ENCODE data around the gene ADARB2.
"Not testable (repeated sequence)": the region's sequence is repeated elsewhere in the genome, so short reads cannot be mapped to it uniquely, and the experiment has no call there.

ADARB2 gene

DNA sequence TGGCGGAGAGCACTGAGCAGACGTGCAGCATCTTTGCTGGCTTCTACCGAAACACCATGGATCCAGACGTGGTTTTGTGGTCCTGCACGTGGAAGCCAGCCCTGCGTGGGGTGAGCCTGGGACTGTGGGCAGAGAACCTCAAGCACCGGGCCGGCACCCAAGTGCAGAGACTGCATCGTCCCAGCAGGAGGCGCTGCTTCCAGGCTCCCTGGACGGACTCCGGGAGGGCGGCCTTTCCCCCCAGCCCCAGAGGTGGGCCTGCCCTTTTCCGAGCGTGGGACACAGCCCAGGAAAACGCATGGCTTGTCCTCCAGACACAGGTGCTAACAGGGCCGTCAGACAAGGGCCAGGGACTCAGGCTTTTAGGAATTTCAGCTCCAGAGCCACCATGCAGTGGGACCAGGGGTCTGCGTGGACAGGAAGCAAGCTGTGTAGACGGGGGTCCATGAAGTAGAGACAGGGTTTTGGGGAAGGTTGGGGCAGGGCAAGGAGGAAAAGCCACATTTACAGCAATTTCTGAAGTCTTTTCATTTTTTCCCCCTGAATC lies 377.2 kb downstream of the ADARB2 start:
- DNase-seq: no peak

GRCh38 chr10:1359626-1359955 lies 377.7 kb downstream of the ADARB2 start:
- DNase-seq: no peak

DNA sequence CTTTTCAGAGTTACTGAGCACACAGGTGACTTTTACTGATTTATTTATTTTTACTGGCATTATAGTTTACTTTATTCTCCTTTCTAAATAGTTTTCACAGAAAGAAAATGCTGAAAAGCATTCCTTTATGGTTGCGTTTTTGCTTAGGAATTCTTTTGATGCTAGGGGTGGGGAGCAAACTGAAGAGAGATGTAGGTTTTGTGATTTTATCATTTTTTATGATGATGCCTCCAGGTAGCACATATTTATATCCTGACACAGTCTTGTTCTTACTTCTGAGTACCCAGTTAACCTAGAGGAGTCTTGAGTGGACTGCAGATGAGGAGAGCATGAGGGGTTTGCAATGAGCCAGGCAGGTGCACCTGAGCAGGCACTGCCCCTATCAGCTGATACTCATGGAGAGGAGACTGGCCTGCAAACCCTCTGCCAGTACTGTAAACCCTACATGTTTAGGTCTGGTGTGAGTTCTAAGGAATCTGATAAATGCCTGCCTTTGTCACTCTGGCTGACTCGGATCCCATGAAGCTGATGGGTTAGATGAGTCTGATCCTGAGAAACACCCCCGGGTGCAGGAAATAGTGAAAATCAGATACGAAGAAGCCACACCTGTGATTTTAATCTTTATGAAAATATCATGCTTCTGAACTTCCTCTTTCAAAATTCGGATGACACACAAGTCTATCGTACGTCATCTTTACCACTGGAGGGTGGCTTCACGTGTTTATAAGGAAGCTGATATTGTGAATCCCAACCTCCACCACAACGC lies 378.3 kb downstream of the ADARB2 start:
- DNase-seq: no peak

DNA sequence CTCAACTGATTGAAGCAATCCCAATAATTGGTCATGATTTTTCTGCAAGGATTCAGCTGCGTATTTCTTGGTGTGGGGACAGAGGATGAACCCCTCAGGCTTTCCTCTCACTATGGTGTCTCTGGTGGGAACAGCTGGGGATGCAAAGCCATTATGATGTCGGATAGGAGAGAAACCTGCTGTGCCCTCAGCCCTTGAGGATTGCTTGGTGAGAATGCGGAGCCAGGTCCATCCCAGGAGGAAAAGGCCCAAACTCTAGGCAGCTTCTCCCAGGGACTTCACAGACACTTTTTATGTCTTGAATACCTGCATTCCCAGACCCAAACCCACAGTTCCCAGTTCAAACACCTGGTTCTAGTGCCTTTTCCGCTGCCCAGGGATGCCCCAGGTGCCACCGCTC lies 379.2 kb downstream of the ADARB2 start:
- no peak for DNase-seq

- DNase-seq: no peak
These were observed 381.0 kb downstream of the ADARB2 start for GRCh38 chr10:1356349-1356748.

GRCh38 chr10:1354809-1355710 lies 382.3 kb downstream of the ADARB2 start:
- DNase-seq: no peak

GRCh38 chr10:1352296-1352695 lies 385.0 kb downstream of the ADARB2 start:
- not testable (repeated sequence) for DNase-seq

- DNase-seq: no peak
These were observed 388.6 kb downstream of the ADARB2 start for GRCh38 chr10:1348773-1349050.

- no peak for DNase-seq
These were observed 389.2 kb downstream of the ADARB2 start for GRCh38 chr10:1347962-1348772.

- DNase-seq: no peak
These were observed 389.8 kb downstream of the ADARB2 start for GRCh38 chr10:1347525-1347924.

- no peak for DNase-seq
These were observed 391.1 kb downstream of the ADARB2 start for GRCh38 chr10:1346201-1346600.

GRCh38 chr10:1345368-1345767 lies 392.0 kb downstream of the ADARB2 start:
- DNase-seq: no peak

GRCh38 chr10:1344846-1345245 lies 392.5 kb downstream of the ADARB2 start:
- DNase-seq: no peak

DNA sequence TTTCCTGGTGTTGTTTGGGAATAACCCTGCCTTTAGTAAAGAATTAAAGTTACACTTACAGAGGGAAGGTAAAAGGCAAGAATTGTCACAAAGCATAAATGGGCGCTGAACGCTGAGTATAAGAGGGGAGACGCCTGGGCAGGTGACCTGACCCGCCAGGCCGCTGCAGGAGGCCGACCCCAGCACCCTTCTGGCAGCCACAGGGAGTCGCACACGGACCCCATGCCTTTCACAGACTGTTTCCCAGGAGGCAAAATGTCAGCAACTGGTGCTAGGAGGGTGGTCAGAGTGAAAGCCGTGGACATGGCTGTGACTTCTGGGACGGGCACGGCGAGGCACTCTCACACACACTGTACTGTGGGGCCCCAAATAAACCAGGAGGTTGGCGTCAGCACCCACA lies 392.9 kb downstream of the ADARB2 start:
- DNase-seq: no peak

DNA sequence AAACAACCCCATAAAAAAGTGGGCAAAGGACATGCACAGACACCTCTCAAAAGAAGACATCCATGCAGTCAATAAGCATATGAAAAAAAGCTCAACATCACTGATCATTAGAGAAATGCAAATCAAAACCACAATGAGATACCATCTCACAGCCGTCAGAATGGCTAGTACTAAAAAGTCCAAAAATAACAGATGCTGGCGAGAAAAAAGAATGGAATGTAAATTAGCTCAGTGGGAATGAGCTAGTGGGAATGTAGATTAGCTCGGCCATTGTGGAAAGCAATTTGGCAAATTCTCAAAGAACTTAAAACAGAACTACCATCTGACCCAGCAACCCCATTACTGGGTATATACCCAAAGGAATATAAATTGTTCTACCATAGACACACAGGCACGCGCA lies 394.1 kb downstream of the ADARB2 start:
- no peak for DNase-seq

GRCh38 chr10:1341052-1341451 lies 396.3 kb downstream of the ADARB2 start:
- DNase-seq: not testable (repeated sequence)

GRCh38 chr10:1339396-1339795 lies 397.9 kb downstream of the ADARB2 start:
- DNase-seq: no peak

DNA sequence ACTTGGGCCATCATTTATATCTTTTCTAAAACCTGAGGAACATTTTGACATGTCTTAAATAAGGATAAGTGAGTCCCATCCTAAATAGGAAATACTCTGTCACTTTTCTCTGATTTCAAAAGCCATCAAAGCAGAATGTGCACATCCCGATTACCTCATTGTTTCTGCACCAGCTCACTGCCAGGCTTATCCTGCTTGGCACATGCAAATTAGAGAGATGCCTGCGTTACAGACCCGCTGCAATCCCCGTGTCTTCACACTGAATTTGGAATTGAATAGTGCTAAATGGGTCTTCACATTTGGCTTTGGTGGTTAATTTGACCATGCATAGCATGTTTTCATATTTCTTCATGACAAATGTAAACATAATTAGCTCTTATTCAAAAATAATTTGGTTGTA lies 401.7 kb downstream of the ADARB2 start:
- DNase-seq: no peak

GRCh38 chr10:1333981-1334380 lies 403.3 kb downstream of the ADARB2 start:
- DNase-seq: no peak

DNA sequence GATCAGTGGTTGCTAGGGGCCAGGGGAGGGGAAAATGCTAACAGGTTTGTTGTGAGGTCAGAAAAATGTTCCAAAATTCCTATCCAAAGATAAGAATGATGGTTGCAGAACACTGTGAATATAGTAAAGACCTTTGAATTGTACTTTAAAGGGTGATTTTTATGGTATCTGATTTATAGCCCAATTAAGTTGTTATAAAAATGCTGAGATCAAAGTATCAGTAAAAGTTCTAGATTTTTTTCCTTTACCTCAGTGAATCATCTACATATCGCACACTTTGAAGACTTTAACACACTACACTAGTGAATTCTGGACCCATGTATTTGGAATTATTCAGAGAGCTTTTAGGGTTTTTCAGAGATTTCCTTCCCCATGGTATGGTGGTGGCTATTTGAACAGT lies 405.8 kb downstream of the ADARB2 start:
- no peak for DNase-seq

GRCh38 chr10:1329622-1330021 lies 407.7 kb downstream of the ADARB2 start:
- no peak for DNase-seq

- DNase-seq: no peak
These were observed 408.2 kb downstream of the ADARB2 start for GRCh38 chr10:1328981-1329614.

Data from activated CD8-positive, alpha-beta memory T cell treated with anti-CD3 and anti-CD28 coated beads for 24 hours (primary cell).